K562 (cell line): Measurements from ENCODE around the gene GLG1.

ENCODE experiments used
- NRF1 ChIP-seq, 2 experiments: fragments of 450-650 bp; IDR thresholded peaks in 1 of 2; conservative IDR thresholded peaks in 1 of 2; 2 replicates each; pipeline ENCODE4 v1.6.1; 2014; ENCODE audit warnings: mild to moderate bottlenecking in 2 of 2
- PTBP1 ChIP-seq: fragments of 200-400 bp; formaldehyde crosslinking; IDR thresholded peaks from 2 replicates; pipeline ENCODE4 v1.6.1; 2017; ENCODE audit warnings: low read depth, low read length
- RB1 ChIP-seq: fragments of 450-650 bp; IDR thresholded peaks from 2 replicates; pipeline ENCODE4 v1.6.1; 2017; ENCODE audit warnings: low read depth, mild to moderate bottlenecking
- SP1 ChIP-seq: sonication (generic); formaldehyde crosslinking; IDR thresholded peaks from 2 replicates; pipeline ENCODE4 v1.8.1; 2022; ENCODE audit warnings: mild to moderate bottlenecking, missing genetic modification reagents
- TAF1 ChIP-seq: IDR thresholded peaks from 2 replicates; pipeline ENCODE4 v1.6.1; 2011; ENCODE audit warnings: mild to moderate bottlenecking, low read length, moderate library complexity; ENCODE audit not compliant: insufficient read depth, control insufficient read depth, severe bottlenecking; ENCODE audit errors: extremely low read depth
- ZNF143 ChIP-seq: sonication (generic); formaldehyde crosslinking; IDR thresholded peaks from 2 replicates; pipeline ENCODE4 v1.9.0; 2022; ENCODE audit warnings: mild to moderate bottlenecking, missing genetic modification reagents
- ZNF175 ChIP-seq: fragments of 200-800 bp; sonication (Bioruptor generic); IDR thresholded peaks from 2 replicates; pipeline ENCODE4 v1.6.1; 2016; ENCODE audit warnings: low read depth, mild to moderate bottlenecking, missing genetic modification characterization, missing compliant biosample characterization
- TF ChIP-seq, protein P1 (sequence below), 2 experiments: fragments of 450-650 bp in 1 of 2; sonication (generic) in 1 of 2; formaldehyde crosslinking; conservative IDR thresholded peaks; 2 replicates each; pipeline versions ENCODE4 v1.4.0 to v1.8.1; 2020 to 2022; ENCODE audit warnings: mild to moderate bottlenecking in 1 of 2, missing genetic modification reagents in 1 of 2
- TF ChIP-seq, protein P2 (sequence below): sonication (generic); formaldehyde crosslinking; IDR thresholded peaks from 2 replicates; pipeline ENCODE4 v1.9.0; 2022; ENCODE audit warnings: mild to moderate bottlenecking, missing genetic modification reagents
- TF ChIP-seq, protein P3 (sequence below): sonication (generic); formaldehyde crosslinking; IDR thresholded peaks from 2 replicates; pipeline ENCODE4 v1.8.0; 2022; ENCODE audit warnings: mild to moderate bottlenecking, missing genetic modification reagents
- TF ChIP-seq, protein P4 (sequence below): fragments of 450-650 bp; formaldehyde crosslinking; IDR thresholded peaks from 2 replicates; pipeline ENCODE4 v1.4.0; 2020; ENCODE audit warnings: mild to moderate bottlenecking, mixed read lengths

DNA sequence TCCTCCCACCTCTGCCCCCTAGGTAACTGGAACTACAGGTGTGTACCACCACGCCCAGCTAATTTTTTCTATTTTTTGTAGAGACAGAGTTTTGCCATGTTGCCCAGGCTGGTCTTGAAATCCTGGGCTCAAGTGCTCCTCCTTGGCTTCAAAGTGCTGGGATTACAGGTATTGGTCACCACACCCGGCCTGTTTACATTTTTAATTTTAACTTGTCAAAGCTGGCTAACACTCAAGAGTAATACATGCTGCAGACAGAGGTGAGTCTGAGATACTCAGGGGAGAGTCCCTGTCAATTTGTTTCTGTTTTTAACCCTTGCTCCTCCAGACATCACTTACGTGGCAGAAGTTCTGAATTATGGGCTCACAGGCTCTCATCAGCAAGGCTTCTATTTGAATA, 134.9 kb downstream of the GLG1 start:
- no peak for TF ChIP-seq TAF1
- TF ChIP-seq RB1 = no peak
- TF ChIP-seq, protein P1, sequence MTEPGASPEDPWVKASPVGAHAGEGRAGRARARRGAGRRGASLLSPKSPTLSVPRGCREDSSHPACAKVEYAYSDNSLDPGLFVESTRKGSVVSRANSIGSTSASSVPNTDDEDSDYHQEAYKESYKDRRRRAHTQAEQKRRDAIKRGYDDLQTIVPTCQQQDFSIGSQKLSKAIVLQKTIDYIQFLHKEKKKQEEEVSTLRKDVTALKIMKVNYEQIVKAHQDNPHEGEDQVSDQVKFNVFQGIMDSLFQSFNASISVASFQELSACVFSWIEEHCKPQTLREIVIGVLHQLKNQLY (CRISPR knock-in tag; conservative IDR thresholded peaks at IDR 0.05) = no peak
- TF ChIP-seq ZNF175 (CRISPR knock-in tag) = no peak
- TF ChIP-seq, protein P2, sequence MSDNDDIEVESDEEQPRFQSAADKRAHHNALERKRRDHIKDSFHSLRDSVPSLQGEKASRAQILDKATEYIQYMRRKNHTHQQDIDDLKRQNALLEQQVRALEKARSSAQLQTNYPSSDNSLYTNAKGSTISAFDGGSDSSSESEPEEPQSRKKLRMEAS (CRISPR knock-in tag) = no peak
- no peak for TF ChIP-seq ZNF143 (CRISPR knock-in tag)
- no peak for TF ChIP-seq PTBP1
- no peak for TF ChIP-seq SP1 (CRISPR knock-in tag)
- TF ChIP-seq, protein P3, sequence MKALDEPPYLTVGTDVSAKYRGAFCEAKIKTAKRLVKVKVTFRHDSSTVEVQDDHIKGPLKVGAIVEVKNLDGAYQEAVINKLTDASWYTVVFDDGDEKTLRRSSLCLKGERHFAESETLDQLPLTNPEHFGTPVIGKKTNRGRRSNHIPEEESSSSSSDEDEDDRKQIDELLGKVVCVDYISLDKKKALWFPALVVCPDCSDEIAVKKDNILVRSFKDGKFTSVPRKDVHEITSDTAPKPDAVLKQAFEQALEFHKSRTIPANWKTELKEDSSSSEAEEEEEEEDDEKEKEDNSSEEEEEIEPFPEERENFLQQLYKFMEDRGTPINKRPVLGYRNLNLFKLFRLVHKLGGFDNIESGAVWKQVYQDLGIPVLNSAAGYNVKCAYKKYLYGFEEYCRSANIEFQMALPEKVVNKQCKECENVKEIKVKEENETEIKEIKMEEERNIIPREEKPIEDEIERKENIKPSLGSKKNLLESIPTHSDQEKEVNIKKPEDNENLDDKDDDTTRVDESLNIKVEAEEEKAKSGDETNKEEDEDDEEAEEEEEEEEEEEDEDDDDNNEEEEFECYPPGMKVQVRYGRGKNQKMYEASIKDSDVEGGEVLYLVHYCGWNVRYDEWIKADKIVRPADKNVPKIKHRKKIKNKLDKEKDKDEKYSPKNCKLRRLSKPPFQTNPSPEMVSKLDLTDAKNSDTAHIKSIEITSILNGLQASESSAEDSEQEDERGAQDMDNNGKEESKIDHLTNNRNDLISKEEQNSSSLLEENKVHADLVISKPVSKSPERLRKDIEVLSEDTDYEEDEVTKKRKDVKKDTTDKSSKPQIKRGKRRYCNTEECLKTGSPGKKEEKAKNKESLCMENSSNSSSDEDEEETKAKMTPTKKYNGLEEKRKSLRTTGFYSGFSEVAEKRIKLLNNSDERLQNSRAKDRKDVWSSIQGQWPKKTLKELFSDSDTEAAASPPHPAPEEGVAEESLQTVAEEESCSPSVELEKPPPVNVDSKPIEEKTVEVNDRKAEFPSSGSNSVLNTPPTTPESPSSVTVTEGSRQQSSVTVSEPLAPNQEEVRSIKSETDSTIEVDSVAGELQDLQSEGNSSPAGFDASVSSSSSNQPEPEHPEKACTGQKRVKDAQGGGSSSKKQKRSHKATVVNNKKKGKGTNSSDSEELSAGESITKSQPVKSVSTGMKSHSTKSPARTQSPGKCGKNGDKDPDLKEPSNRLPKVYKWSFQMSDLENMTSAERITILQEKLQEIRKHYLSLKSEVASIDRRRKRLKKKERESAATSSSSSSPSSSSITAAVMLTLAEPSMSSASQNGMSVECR (CRISPR knock-in tag) = no peak
- TF ChIP-seq NRF1 (conservative IDR thresholded peaks at IDR 0.05 in 1 of 2, IDR thresholded peaks at IDR 0.05 in 1 of 2) = no peak
- TF ChIP-seq, protein P4, sequence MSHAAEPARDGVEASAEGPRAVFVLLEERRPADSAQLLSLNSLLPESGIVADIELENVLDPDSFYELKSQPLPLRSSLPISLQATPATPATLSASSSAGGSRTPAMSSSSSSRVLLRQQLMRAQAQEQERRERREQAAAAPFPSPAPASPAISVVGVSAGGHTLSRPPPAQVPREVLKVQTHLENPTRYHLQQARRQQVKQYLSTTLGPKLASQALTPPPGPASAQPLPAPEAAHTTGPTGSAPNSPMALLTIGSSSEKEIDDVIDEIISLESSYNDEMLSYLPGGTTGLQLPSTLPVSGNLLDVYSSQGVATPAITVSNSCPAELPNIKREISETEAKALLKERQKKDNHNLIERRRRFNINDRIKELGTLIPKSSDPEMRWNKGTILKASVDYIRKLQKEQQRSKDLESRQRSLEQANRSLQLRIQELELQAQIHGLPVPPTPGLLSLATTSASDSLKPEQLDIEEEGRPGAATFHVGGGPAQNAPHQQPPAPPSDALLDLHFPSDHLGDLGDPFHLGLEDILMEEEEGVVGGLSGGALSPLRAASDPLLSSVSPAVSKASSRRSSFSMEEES (CRISPR knock-in tag) = no peak
